ENCODE data around the gene PERCC1. TPM values are rescaled to one million over a fixed set of nuclear protein-coding genes. Genes with fewer than 3 reads are reported as not detected.

The PERCC1 gene
- total RNA-seq, 2 experiments from 2014 or later: not detected

- no peak overlapping the region for H2AFZ ChIP-seq (ENCODE audit: low read length)
- TF ChIP-seq CTCF (conservative IDR thresholded peaks at IDR 0.05; ENCODE audit: low read length) (no peak), EZH2phosphoT487 (IDR thresholded peaks at IDR 0.05; ENCODE audit: borderline replicate concordance, low read depth, low read length) (no peak)
- H3K4me2 ChIP-seq (ENCODE audit: low read length): no peak overlapping the region
- DNase-seq (ENCODE audit: low spot score): no peak
- H3K4me1 ChIP-seq (ENCODE audit: insufficient read depth, low read length, poor library complexity, severe bottlenecking): peaks cover 22% of the 10 kb centered on the region
- H3K4me3 ChIP-seq (ENCODE audit: low read depth, low read length, poor library complexity, severe bottlenecking): no peak overlapping the region
- 0 out of 2 replicates have a peak, but pooled peaks cover 4% of the 10 kb centered on the region for H3K36me3 ChIP-seq (ENCODE audit: insufficient read depth, low read length)
- H3K9me2 ChIP-seq (ENCODE audit: insufficient read depth, low read length): no peaks in the 10 kb centered on the region
- H3K27ac ChIP-seq (ENCODE audit: low read depth, low read length, poor library complexity, severe bottlenecking): no peak overlapping the region
- ChIA-PET POLR2A (no interaction called here), CTCF (ENCODE audit: unreplicated experiment) (no interaction called here)
- intact Hi-C loops (cut with micrococcal nuclease; ENCODE audit: unreplicated experiment): loop anchor here (5.0 to 10.0 kb wide), 2 partner anchors 51 to 108 kb away; partner anchors contain the start of gene UBE2I
- H3K9me3 ChIP-seq (ENCODE audit: low read length): no peaks in the 10 kb centered on the region
- peaks cover 1% of the 10 kb centered on the region; the same call in 1 of the 2 replicates for H4K20me1 ChIP-seq (ENCODE audit: insufficient read depth, low read length)
- BruUV-seq (replicated peaks): no TSS peak
- peaks cover 5% of the 10 kb centered on the region; the same call in 1 of the 2 replicates for H3K79me2 ChIP-seq (ENCODE audit: insufficient read depth, low read depth, low read length)
Measured at GRCh38 chr16:1412847-1413246, 18.0 kb upstream of the PERCC1 start.

GRCh38 chr16:1413684-1414531 lies 17.0 kb upstream of the PERCC1 start:
- BruUV-seq (replicated peaks): no TSS peak
- Histone ChIP-seq H3K9me2 (ENCODE audit: insufficient read depth, low read length) (no peaks in the 10 kb centered on the region), H3K4me3 (ENCODE audit: low read depth, low read length, poor library complexity, severe bottlenecking) (peak overlapping the region; percentile 89), H3K36me3 (ENCODE audit: insufficient read depth, low read length) (peaks cover 14% of the 10 kb centered on the region; the same call in 1 of the 2 replicates), H3K27ac (ENCODE audit: low read depth, low read length, poor library complexity, severe bottlenecking) (peak overlapping the region; percentile 45), H3K79me2 (ENCODE audit: insufficient read depth, low read depth, low read length) (peaks cover 15% of the 10 kb centered on the region), H4K20me1 (ENCODE audit: insufficient read depth, low read length) (no peaks in the 10 kb centered on the region), H3K4me2 (ENCODE audit: low read length) (peak overlapping the region; percentile 72), H2AFZ (ENCODE audit: low read length) (peak overlapping the region; percentile 60), H3K9me3 (ENCODE audit: low read length) (no peaks in the 10 kb centered on the region), H3K4me1 (ENCODE audit: insufficient read depth, low read length, poor library complexity, severe bottlenecking) (peaks cover 24% of the 10 kb centered on the region)
- CTCF ChIA-PET (ENCODE audit: unreplicated experiment): no interaction called here
- intact Hi-C loops (cut with micrococcal nuclease; ENCODE audit: unreplicated experiment): loop anchor here (5.0 to 10.0 kb wide), 2 partner anchors 52 to 109 kb away; partner anchors contain the start of gene UBE2I
- TF ChIP-seq CTCF (conservative IDR thresholded peaks at IDR 0.05; ENCODE audit: low read length) (peak; percentile 86), EZH2phosphoT487 (IDR thresholded peaks at IDR 0.05; ENCODE audit: borderline replicate concordance, low read depth, low read length) (no peak)
- POLR2A ChIA-PET: no interaction called here
- peak; percentile 81 for DNase-seq (ENCODE audit: low spot score)

All from OCI-LY7 (cell line).